Karpas-422 (cell line): ENCODE data around the gene PNPLA1. TPM values are rescaled to one million over a fixed set of nuclear protein-coding genes. Genes with fewer than 3 reads are reported as not detected.

Source experiments
- DNase-seq: peaks from one replicate; pipeline ENCODE4 v3.0.0-alpha.2; 2015
- H2AFZ ChIP-seq: fragments of 200-600 bp; sonication (generic); 2 replicates; pipeline ENCODE4 v1.6.1; 2014; ENCODE audit warnings: antibody characterized with exemption, low read length, mixed read lengths
- H3K27ac ChIP-seq: fragments of 200-600 bp; sonication (generic); 2 replicates; pipeline ENCODE4 v1.5.1; 2014; ENCODE audit warnings: mild to moderate bottlenecking, low read length, moderate library complexity
- H3K27me3 ChIP-seq: fragments of 200-600 bp; sonication (generic); 2 replicates; pipeline ENCODE4 v1.6.1; 2014; ENCODE audit warnings: low read length, mixed read lengths
- H3K36me3 ChIP-seq: fragments of 200-600 bp; sonication (generic); 2 replicates; pipeline ENCODE4 v1.6.1; 2014; ENCODE audit warnings: low read length, mixed read lengths; ENCODE audit not compliant: insufficient read depth
- H3K4me1 ChIP-seq: fragments of 200-600 bp; sonication (generic); 2 replicates; pipeline ENCODE4 v1.6.1; 2014; ENCODE audit warnings: mild to moderate bottlenecking, low read length, mixed read lengths
- H3K4me2 ChIP-seq: fragments of 200-600 bp; sonication (generic); 2 replicates; pipeline ENCODE4 v1.6.1; 2014; ENCODE audit warnings: low read length, low read depth, mild to moderate bottlenecking; ENCODE audit not compliant: poor library complexity, severe bottlenecking
- H3K4me3 ChIP-seq: fragments of 200-600 bp; sonication (generic); 2 replicates; pipeline ENCODE4 v1.5.1; 2014; ENCODE audit warnings: mild to moderate bottlenecking, antibody characterized with exemption, low read length, mixed read lengths
- H3K79me2 ChIP-seq: fragments of 200-600 bp; sonication (generic); 2 replicates; pipeline ENCODE4 v1.6.1; 2014; ENCODE audit warnings: mild to moderate bottlenecking, low read length, mixed read lengths
- H3K9ac ChIP-seq: fragments of 200-600 bp; sonication (generic); 2 replicates; pipeline ENCODE4 v1.6.0; 2014; ENCODE audit warnings: low read length
- H3K9me2 ChIP-seq: fragments of 200-600 bp; sonication (generic), shearing (Covaris generic); replicated peaks from 2 replicates; pipeline ENCODE4 v1.6.0; 2014; ENCODE audit warnings: mild to moderate bottlenecking, low read length, moderate library complexity; ENCODE audit not compliant: insufficient read depth
- H3K9me3 ChIP-seq: fragments of 300-700, 200-600 bp; sonication (generic); 2 replicates; pipeline ENCODE4 v1.6.1; 2014; ENCODE audit warnings: low read length, mixed read lengths
- H4K20me1 ChIP-seq: fragments of 200-600 bp; sonication (generic); 2 replicates; pipeline ENCODE4 v1.6.1; 2014; ENCODE audit warnings: mild to moderate bottlenecking, antibody characterized with exemption, low read length, low read depth; ENCODE audit not compliant: insufficient read depth
- total RNA-seq: library from RNA; depleted of rRNA; stranded (reverse); fragments of >200 nt; shearing (Covaris generic); gene quantifications from 2 replicates; pipeline ENCODE4 v1.2.3, GENCODE V29; 2014; ENCODE audit warnings: low replicate concordance

PNPLA1 gene
- total RNA-seq, 1 experiment from 2014 or later, result not detected

GRCh38 chr6:36249536-36249935 is 20.3 kb upstream of the PNPLA1 start:
- no peak overlapping the region for H3K4me3 ChIP-seq
- no peaks in the 10 kb centered on the region for H3K79me2 ChIP-seq
- H2AFZ ChIP-seq, result no peak overlapping the region
- no peaks in the 10 kb centered on the region for H3K27me3 ChIP-seq
- no peaks in the 10 kb centered on the region for H3K9me2 ChIP-seq
- no peaks in the 10 kb centered on the region for H3K36me3 ChIP-seq
- no peak overlapping the region for H3K9ac ChIP-seq
- H3K4me1 ChIP-seq, result peaks cover 12% of the 10 kb centered on the region
- H3K27ac ChIP-seq, result no peak overlapping the region
- H3K4me2 ChIP-seq, result no peak overlapping the region
- no peaks in the 10 kb centered on the region for H3K9me3 ChIP-seq
- no peak for DNase-seq
- no peaks in the 10 kb centered on the region for H4K20me1 ChIP-seq

DNA sequence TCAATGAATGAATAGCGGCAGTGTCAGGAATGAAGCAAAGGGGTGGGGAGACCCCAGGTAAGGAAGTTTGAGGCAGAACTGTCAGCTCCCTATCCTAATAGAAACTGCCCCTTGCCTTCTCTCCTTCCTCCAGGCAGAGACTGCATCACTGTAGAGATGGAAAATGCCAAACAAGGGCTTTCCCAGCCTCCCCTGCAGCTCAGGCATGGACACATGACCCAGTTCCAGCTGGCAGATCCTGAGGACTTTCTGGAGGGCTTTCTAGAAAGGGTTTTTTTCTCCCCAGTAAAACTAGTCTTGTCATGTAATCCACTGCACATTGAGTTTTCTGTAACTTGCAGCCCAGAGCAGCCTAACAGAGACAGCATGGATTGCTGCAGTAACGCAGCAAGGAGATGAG is 17.9 kb upstream of the PNPLA1 start:
- no peaks in the 10 kb centered on the region for H3K27me3 ChIP-seq
- no peak for DNase-seq
- H3K4me1 ChIP-seq, result peaks cover 8% of the 10 kb centered on the region
- no peaks in the 10 kb centered on the region for H3K79me2 ChIP-seq
- H3K36me3 ChIP-seq, result no peaks in the 10 kb centered on the region
- no peak overlapping the region for H3K4me2 ChIP-seq
- no peak overlapping the region for H2AFZ ChIP-seq
- no peak overlapping the region for H3K4me3 ChIP-seq
- no peak overlapping the region for H3K9ac ChIP-seq
- H3K9me2 ChIP-seq, result no peaks in the 10 kb centered on the region
- no peaks in the 10 kb centered on the region for H3K9me3 ChIP-seq
- no peak overlapping the region for H3K27ac ChIP-seq
- no peaks in the 10 kb centered on the region for H4K20me1 ChIP-seq

- H4K20me1 ChIP-seq, result no peaks in the 10 kb centered on the region
- H3K4me2 ChIP-seq, result no peak overlapping the region
- no peaks in the 10 kb centered on the region for H3K4me1 ChIP-seq
- no peak overlapping the region for H2AFZ ChIP-seq
- H3K27ac ChIP-seq, result no peak overlapping the region
- no peak for DNase-seq
- no peaks in the 10 kb centered on the region for H3K27me3 ChIP-seq
- no peaks in the 10 kb centered on the region for H3K79me2 ChIP-seq
- no peak overlapping the region for H3K4me3 ChIP-seq
- no peaks in the 10 kb centered on the region for H3K36me3 ChIP-seq
- H3K9me2 ChIP-seq, result no peaks in the 10 kb centered on the region
- no peak overlapping the region for H3K9ac ChIP-seq
- H3K9me3 ChIP-seq, result no peaks in the 10 kb centered on the region
Measured at GRCh38 chr6:36263390-36264000, 6.4 kb upstream of the PNPLA1 start.

- Histone ChIP-seq H3K4me2 (no peak overlapping the region), H2AFZ (no peak overlapping the region), H3K4me3 (no peak overlapping the region), H3K27ac (no peak overlapping the region), H3K79me2 (no peaks in the 10 kb centered on the region), H3K36me3 (no peaks in the 10 kb centered on the region), H3K9ac (no peak overlapping the region), H3K9me2 (no peaks in the 10 kb centered on the region), H4K20me1 (no peaks in the 10 kb centered on the region), H3K9me3 (no peaks in the 10 kb centered on the region), H3K27me3 (no peaks in the 10 kb centered on the region), H3K4me1 (no peaks in the 10 kb centered on the region)
- DNase-seq, result no peak
Measured at GRCh38 chr6:36265744-36266143, 4.1 kb upstream of the PNPLA1 start.

DNA sequence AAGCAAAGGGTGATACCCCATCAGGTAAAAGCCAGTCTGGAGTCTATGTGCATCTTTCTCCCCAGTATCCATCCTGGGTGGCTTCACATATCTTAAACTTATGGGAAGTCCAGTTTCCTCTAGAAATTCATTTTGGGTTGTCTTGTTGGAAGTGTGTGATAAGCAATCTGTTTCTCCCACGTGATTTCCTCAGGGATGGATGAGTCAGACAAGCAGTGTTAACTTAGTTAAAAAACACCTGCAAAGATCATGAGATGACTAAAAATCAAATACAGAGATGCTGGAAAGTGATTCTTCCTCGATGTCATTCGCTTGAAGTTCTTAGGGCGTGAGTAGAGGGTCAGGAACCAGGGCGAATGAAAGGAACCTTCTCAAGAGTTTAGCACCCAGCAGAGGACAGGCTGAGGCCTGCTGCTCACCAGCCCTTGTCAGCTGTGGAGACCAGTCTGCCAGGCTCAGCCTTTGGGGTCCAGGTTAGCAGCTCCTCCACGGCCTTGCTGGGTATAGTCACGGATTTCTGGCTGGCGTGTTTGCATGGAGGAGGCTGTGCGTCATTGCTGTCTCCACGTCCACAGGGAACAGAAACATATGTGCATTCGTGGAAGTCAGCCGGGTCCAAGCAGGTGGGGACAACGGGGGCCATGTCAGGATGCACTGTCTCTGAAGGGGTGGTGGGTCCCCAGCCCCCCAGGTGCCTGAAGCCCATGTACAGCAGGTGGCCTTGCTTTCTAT is 2.8 kb upstream of the PNPLA1 start:
- no peak overlapping the region for H3K27ac ChIP-seq
- H3K9me3 ChIP-seq, result no peaks in the 10 kb centered on the region
- no peaks in the 10 kb centered on the region for H3K27me3 ChIP-seq
- H3K79me2 ChIP-seq, result no peaks in the 10 kb centered on the region
- no peak for DNase-seq
- H3K4me1 ChIP-seq, result no peaks in the 10 kb centered on the region
- H3K4me3 ChIP-seq, result no peak overlapping the region
- no peak overlapping the region for H3K9ac ChIP-seq
- no peak overlapping the region for H3K4me2 ChIP-seq
- H4K20me1 ChIP-seq, result no peaks in the 10 kb centered on the region
- H2AFZ ChIP-seq, result no peak overlapping the region
- H3K9me2 ChIP-seq, result no peaks in the 10 kb centered on the region
- H3K36me3 ChIP-seq, result no peaks in the 10 kb centered on the region

- Histone ChIP-seq H3K36me3 (no peaks in the 10 kb centered on the region), H3K79me2 (no peaks in the 10 kb centered on the region), H3K4me3 (no peak overlapping the region), H3K27me3 (no peaks in the 10 kb centered on the region), H2AFZ (no peak overlapping the region), H4K20me1 (no peaks in the 10 kb centered on the region), H3K4me2 (no peak overlapping the region), H3K9ac (no peak overlapping the region), H3K27ac (no peak overlapping the region), H3K9me3 (no peaks in the 10 kb centered on the region), H3K4me1 (no peaks in the 10 kb centered on the region), H3K9me2 (no peaks in the 10 kb centered on the region)
- no peak for DNase-seq
Measured at GRCh38 chr6:36267731-36268477, 2.0 kb upstream of the PNPLA1 start.

GRCh38 chr6:36268478-36269275 is 1.2 kb upstream of the PNPLA1 start:
- Histone ChIP-seq H3K9ac (no peak overlapping the region), H3K36me3 (no peaks in the 10 kb centered on the region)

DNA sequence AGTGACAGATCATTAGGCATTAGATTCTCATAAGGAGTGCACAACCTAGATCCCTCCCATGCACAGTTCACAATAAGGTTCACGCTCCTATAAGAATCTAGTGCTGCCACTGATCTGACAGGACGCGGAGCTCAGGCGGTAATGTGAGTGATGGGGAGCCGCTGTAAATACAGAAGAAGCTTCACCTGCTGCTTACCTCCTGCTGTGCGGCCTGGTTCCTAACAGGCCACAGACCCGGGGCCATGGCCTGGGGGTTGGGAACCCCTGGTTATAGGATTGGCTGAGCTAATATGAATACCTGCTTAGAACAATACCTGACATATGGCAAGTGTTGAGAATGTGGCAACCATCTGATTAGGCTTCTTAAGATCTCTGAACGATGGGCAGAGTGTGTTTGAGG is 2.4 kb downstream of the PNPLA1 start:
- Histone ChIP-seq H3K4me1 (no peaks in the 10 kb centered on the region), H3K9ac (no peak overlapping the region), H2AFZ (no peak overlapping the region), H3K9me2 (no peaks in the 10 kb centered on the region), H3K4me2 (no peak overlapping the region), H4K20me1 (no peaks in the 10 kb centered on the region), H3K36me3 (no peaks in the 10 kb centered on the region), H3K27me3 (no peaks in the 10 kb centered on the region), H3K9me3 (no peaks in the 10 kb centered on the region), H3K4me3 (no peak overlapping the region), H3K79me2 (no peaks in the 10 kb centered on the region), H3K27ac (no peak overlapping the region)
- no peak for DNase-seq

More at GRCh38 chr6:36268478-36269275, 1.2 kb upstream of the PNPLA1 start:
- H4K20me1 ChIP-seq, result no peaks in the 10 kb centered on the region
- DNase-seq, result no peak
- no peak overlapping the region for H3K27ac ChIP-seq
- H3K27me3 ChIP-seq, result no peaks in the 10 kb centered on the region
- H3K4me2 ChIP-seq, result no peak overlapping the region
- H3K4me3 ChIP-seq, result no peak overlapping the region
- no peaks in the 10 kb centered on the region for H3K9me3 ChIP-seq
- H3K79me2 ChIP-seq, result no peaks in the 10 kb centered on the region
- H3K9me2 ChIP-seq, result no peaks in the 10 kb centered on the region
- no peak overlapping the region for H2AFZ ChIP-seq
- no peaks in the 10 kb centered on the region for H3K4me1 ChIP-seq
